Cardiac septum (tissue), 1 donor: ENCODE results near the gene USP25. TPM values are rescaled to one million over a fixed set of nuclear protein-coding genes. Genes with fewer than 3 reads are reported as not detected.

Experiments
- DNase-seq: peaks from one replicate; pipeline ENCODE4 v3.0.0-alpha.2; 2020; ENCODE audit warnings: low spot score
- intact Hi-C: fragments of 100-400 bp; cut with DNase I; formaldehyde crosslinking; loops from one replicate; pipeline ENCODE4 v1.14.0; 2022
- total RNA-seq: library from RNA; stranded (reverse); fragmentation: NEBNext Ultra II Directional; extraction: Animal tissue kit (Norgen Biotek cat#: 25700); gene quantifications from one replicate; pipeline ENCODE4 v1.2.1, GENCODE V29; 2021
- donor health status: DM: no; HTN: no; CAD: no.

USP25 gene
- total RNA-seq, 1 donor from 2014 or later, result 45.7 TPM

DNA sequence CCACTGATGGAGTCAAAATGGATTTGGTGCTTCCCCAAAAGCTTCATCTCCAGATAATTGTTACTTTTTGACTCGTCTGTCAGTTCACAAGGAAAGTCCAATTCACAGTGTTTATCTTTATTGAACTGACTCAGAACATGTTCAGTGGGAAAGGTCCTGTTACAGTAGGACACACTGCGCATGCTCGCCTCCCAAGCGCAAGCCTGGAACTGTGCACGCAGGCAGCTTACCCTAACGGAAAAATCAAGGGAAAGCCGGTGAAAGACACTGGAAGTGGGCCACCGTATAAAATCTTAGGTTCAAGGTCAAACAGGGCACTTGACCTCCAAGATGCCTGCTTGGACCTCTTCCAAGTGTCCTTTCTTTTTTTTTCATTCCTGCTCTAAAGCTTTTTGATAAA lies 174.6 kb downstream of the USP25 start:
- no peak for DNase-seq
- intact Hi-C loops, result no loop called here

DNA sequence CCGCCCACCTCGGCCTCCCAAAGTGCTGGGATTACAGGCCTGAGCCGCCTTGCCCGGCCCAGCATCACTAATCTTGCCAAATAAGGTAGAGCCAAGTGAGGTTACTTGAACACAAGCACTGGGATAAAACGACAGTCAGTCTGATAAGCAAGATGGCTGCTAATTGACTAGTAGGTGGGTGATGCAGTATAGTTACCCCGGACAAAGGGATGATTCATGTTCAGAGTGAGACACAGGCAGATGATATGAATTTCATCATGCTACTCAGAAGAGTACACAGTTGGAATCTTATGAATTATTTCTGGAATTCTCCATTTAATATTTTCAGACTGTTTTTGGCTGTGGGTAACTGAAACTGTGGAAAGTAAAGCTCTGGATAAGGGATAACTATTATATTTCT lies 178.4 kb downstream of the USP25 start:
- intact Hi-C loops, result no loop called here
- no peak for DNase-seq

DNA sequence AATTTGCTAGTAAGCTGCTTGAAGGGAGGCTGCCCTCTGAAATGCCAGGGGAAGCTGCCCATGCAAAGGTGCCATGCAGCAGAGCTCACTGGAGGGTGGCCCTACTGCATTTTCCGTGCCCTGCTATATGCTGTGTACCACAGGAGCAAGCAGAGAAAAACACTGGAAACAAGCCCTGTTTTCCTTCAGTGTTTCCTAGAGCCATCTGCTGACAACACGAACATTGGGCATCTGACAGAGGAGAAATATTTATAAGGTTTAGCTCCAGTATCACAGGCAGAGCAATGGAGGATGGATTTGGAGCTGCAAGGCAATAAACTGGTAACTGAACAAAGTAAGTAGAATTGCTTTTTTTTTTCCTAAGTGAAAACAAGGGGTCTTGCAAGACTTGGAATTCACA lies 198.4 kb downstream of the USP25 start:
- DNase-seq, result no peak
- intact Hi-C loops, result no loop called here

DNA sequence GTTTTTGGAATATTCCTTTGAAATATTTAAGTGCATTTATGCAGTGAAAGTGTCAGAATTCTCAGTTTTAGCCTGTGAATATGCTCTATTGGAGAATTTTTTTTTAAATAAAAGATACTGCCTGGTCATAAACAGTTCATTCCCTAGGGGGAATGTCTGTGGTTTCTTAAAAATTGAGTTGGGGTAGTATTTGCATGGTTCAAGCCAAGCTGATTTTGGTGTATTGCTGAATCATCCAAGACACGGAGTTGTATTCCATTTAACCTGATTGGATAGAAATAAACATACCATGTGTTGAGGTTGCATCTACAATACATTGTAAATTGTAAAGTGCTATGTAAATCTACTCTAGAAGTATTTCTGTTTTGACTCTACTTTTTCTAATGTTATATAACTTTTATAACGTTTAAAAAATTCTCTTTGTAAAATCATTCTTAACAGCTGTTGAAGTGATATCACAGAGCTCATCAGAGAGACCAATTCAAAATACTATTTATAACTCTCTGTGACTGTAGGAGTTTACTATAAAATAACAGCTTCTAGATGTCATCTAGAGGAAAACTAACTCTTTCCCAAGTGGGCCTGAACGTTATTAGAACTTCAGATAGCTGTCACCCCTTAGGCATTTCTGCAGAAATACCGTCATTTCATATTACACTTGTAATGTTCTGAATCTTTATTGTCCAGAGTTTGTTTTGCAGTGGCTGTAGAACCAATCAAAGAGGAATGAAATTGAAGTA lies 199.1 kb downstream of the USP25 start:
- DNase-seq, result no peak
- intact Hi-C loops, result no loop called here

DNA sequence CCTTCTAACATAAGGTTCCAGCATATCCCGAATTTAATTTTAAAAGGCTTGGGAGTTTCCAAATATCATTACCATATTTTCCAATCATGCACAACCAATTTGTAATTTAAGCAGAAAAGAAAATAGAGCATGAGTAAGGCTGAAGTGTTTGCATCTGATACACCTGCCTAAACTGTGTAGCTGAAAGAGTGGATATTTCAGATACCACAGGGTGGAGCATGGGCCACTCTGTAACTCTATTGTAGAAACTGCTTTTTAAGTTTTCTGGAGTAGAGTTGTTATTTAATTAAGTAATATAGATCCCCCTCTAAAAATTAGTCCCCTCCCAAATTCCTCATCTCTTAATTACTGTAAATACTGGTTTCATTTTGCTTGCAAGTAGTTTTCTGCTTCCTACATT lies 199.8 kb downstream of the USP25 start:
- intact Hi-C loops, result no loop called here
- no peak for DNase-seq
